ENCODE measurements around the gene ATP5PO. TPM values are rescaled to one million over a fixed set of nuclear protein-coding genes. Genes with fewer than 3 reads are reported as not detected.

ATP5PO gene
- polyA plus RNA-seq, 4 donors: 206 to 904 (median 590) TPM

GRCh38 chr21:33954395-33954794, 38.8 kb upstream of the ATP5PO start:
- no peak overlapping the region for H3K27ac ChIP-seq (ENCODE audit: low read depth in 1 of 3, low read length in 2 of 3)
- WGBS, 3 donors: 80 to 92% (median 91%) methylated on average over 2 of the region's 2 CpGs
- peaks cover 0 to 3% of the 10 kb centered on the region in 2 donors for H3K9me3 ChIP-seq (ENCODE audit: control insufficient read depth in 2 of 2, insufficient read depth in 1 of 2, low read depth in 1 of 2, low read length in 1 of 2)
- DNase-seq (no peak), FAIRE-seq (no peak)
- no peaks in the 10 kb centered on the region for H3K4me1 ChIP-seq (ENCODE audit: control insufficient read depth in 3 of 3, insufficient read depth in 2 of 3, low read depth in 1 of 3, low read length in 2 of 3)
- H3K36me3 ChIP-seq (ENCODE audit: control insufficient read depth in 3 of 3, insufficient read depth in 2 of 3, low read depth in 1 of 3, low read length in 3 of 3): no peaks in the 10 kb centered on the region
- H3K4me3 ChIP-seq (ENCODE audit: low read depth in 1 of 3, low read length in 3 of 3): no peak overlapping the region
- H3K27me3 ChIP-seq (ENCODE audit: control insufficient read depth in 3 of 3, insufficient read depth in 3 of 3, low read length in 3 of 3): no peaks in the 10 kb centered on the region

GRCh38 chr21:33951276-33952178, 35.9 kb upstream of the ATP5PO start:
- H3K36me3 ChIP-seq (ENCODE audit: control insufficient read depth in 3 of 3, insufficient read depth in 2 of 3, low read depth in 1 of 3, low read length in 3 of 3): no peaks in the 10 kb centered on the region
- FAIRE-seq (no peak), DNase-seq (no peak)
- H3K4me1 ChIP-seq (ENCODE audit: control insufficient read depth in 3 of 3, insufficient read depth in 2 of 3, low read depth in 1 of 3, low read length in 2 of 3): peaks cover 4 to 20% (median 8%) of the 10 kb centered on the region in 3 donors
- H3K4me3 ChIP-seq (ENCODE audit: low read depth in 1 of 3, low read length in 3 of 3): no peak overlapping the region
- peak overlapping the region in 2 of 3 donors; percentile 2 to 37 for H3K27ac ChIP-seq (ENCODE audit: low read depth in 1 of 3, low read length in 2 of 3)
- no peaks in the 10 kb centered on the region for H3K9me3 ChIP-seq (ENCODE audit: control insufficient read depth in 2 of 2, insufficient read depth in 1 of 2, low read depth in 1 of 2, low read length in 1 of 2)
- 81 to 89% (median 88%) methylated on average over 8 of the region's 8 CpGs for WGBS, 3 donors
- no peaks in the 10 kb centered on the region for H3K27me3 ChIP-seq (ENCODE audit: control insufficient read depth in 3 of 3, insufficient read depth in 3 of 3, low read length in 3 of 3)

GRCh38 chr21:33950431-33951079, 35.0 kb upstream of the ATP5PO start:
- FAIRE-seq: no peak
- Histone ChIP-seq H3K27ac (ENCODE audit: low read depth in 1 of 3, low read length in 2 of 3) (peak overlapping the region in 2 of 3 donors; percentile 21 to 90), H3K4me3 (ENCODE audit: low read depth in 1 of 3, low read length in 3 of 3) (no peak overlapping the region), H3K27me3 (ENCODE audit: control insufficient read depth in 3 of 3, insufficient read depth in 3 of 3, low read length in 3 of 3) (no peaks in the 10 kb centered on the region), H3K36me3 (ENCODE audit: control insufficient read depth in 3 of 3, insufficient read depth in 2 of 3, low read depth in 1 of 3, low read length in 3 of 3) (no peaks in the 10 kb centered on the region), H3K4me1 (ENCODE audit: control insufficient read depth in 3 of 3, insufficient read depth in 2 of 3, low read depth in 1 of 3, low read length in 2 of 3) (peaks cover 4 to 20% (median 8%) of the 10 kb centered on the region in 3 donors), H3K9me3 (ENCODE audit: control insufficient read depth in 2 of 2, insufficient read depth in 1 of 2, low read depth in 1 of 2, low read length in 1 of 2) (no peaks in the 10 kb centered on the region)
- DNase-seq: no peak
- WGBS, 3 donors: 84 to 93% (median 85%) methylated on average over 10 of the region's 10 CpGs

- Histone ChIP-seq H3K4me3 (ENCODE audit: low read depth in 1 of 3, low read length in 3 of 3) (no peak overlapping the region), H3K27me3 (ENCODE audit: control insufficient read depth in 3 of 3, insufficient read depth in 3 of 3, low read length in 3 of 3) (no peaks in the 10 kb centered on the region), H3K9me3 (ENCODE audit: control insufficient read depth in 2 of 2, insufficient read depth in 1 of 2, low read depth in 1 of 2, low read length in 1 of 2) (no peaks in the 10 kb centered on the region), H3K36me3 (ENCODE audit: control insufficient read depth in 3 of 3, insufficient read depth in 2 of 3, low read depth in 1 of 3, low read length in 3 of 3) (no peaks in the 10 kb centered on the region), H3K27ac (ENCODE audit: low read depth in 1 of 3, low read length in 2 of 3) (peak overlapping the region in 2 of 3 donors; percentile 45 to 90), H3K4me1 (ENCODE audit: control insufficient read depth in 3 of 3, insufficient read depth in 2 of 3, low read depth in 1 of 3, low read length in 2 of 3) (peaks cover 4 to 20% (median 8%) of the 10 kb centered on the region in 3 donors)
- WGBS, 3 donors: 75 to 88% (median 81%) methylated on average over 12 of the region's 12 CpGs
- no peak for FAIRE-seq
- DNase-seq: peak in 1 of 2 donors; percentile 32
Observed at GRCh38 chr21:33949516-33950430, 34.2 kb upstream of the ATP5PO start.

GRCh38 chr21:33948951-33949444, 33.4 kb upstream of the ATP5PO start:
- Histone ChIP-seq H3K27ac (ENCODE audit: low read depth in 1 of 3, low read length in 2 of 3) (peak overlapping the region; percentile 45 to 92 (median 90)), H3K9me3 (ENCODE audit: control insufficient read depth in 2 of 2, insufficient read depth in 1 of 2, low read depth in 1 of 2, low read length in 1 of 2) (peaks cover 0 to 1% of the 10 kb centered on the region in 2 donors), H3K36me3 (ENCODE audit: control insufficient read depth in 3 of 3, insufficient read depth in 2 of 3, low read depth in 1 of 3, low read length in 3 of 3) (no peaks in the 10 kb centered on the region), H3K4me1 (ENCODE audit: control insufficient read depth in 3 of 3, insufficient read depth in 2 of 3, low read depth in 1 of 3, low read length in 2 of 3) (peaks cover 4 to 20% (median 8%) of the 10 kb centered on the region in 3 donors), H3K27me3 (ENCODE audit: control insufficient read depth in 3 of 3, insufficient read depth in 3 of 3, low read length in 3 of 3) (no peaks in the 10 kb centered on the region), H3K4me3 (ENCODE audit: low read depth in 1 of 3, low read length in 3 of 3) (no peak overlapping the region)
- FAIRE-seq: no peak
- WGBS, 3 donors: 86 to 91% (median 86%) methylated on average over 9 of the region's 9 CpGs
- DNase-seq: no peak

- Histone ChIP-seq H3K36me3 (ENCODE audit: control insufficient read depth in 3 of 3, insufficient read depth in 2 of 3, low read depth in 1 of 3, low read length in 3 of 3) (no peaks in the 10 kb centered on the region), H3K4me3 (ENCODE audit: low read depth in 1 of 3, low read length in 3 of 3) (no peak overlapping the region), H3K27ac (ENCODE audit: low read depth in 1 of 3, low read length in 2 of 3) (peak overlapping the region; percentile 45 to 92 (median 90)), H3K9me3 (ENCODE audit: control insufficient read depth in 2 of 2, insufficient read depth in 1 of 2, low read depth in 1 of 2, low read length in 1 of 2) (peaks cover 0 to 5% of the 10 kb centered on the region in 2 donors), H3K27me3 (ENCODE audit: control insufficient read depth in 3 of 3, insufficient read depth in 3 of 3, low read length in 3 of 3) (no peaks in the 10 kb centered on the region), H3K4me1 (ENCODE audit: control insufficient read depth in 3 of 3, insufficient read depth in 2 of 3, low read depth in 1 of 3, low read length in 2 of 3) (peaks cover 4 to 20% (median 8%) of the 10 kb centered on the region in 3 donors)
- 32 to 40% (median 34%) methylated on average over 17 of the region's 17 CpGs for WGBS, 3 donors
- FAIRE-seq (no peak), DNase-seq (peak; percentile 26 to 69)
Observed at GRCh38 chr21:33948096-33948950, 32.7 kb upstream of the ATP5PO start.

GRCh38 chr21:33947451-33948095, 32.0 kb upstream of the ATP5PO start:
- Histone ChIP-seq H3K9me3 (ENCODE audit: control insufficient read depth in 2 of 2, insufficient read depth in 1 of 2, low read depth in 1 of 2, low read length in 1 of 2) (peaks cover 0 to 5% of the 10 kb centered on the region in 2 donors), H3K36me3 (ENCODE audit: control insufficient read depth in 3 of 3, insufficient read depth in 2 of 3, low read depth in 1 of 3, low read length in 3 of 3) (no peaks in the 10 kb centered on the region), H3K27ac (ENCODE audit: low read depth in 1 of 3, low read length in 2 of 3) (peak overlapping the region; percentile 45 to 92 (median 90)), H3K4me3 (ENCODE audit: low read depth in 1 of 3, low read length in 3 of 3) (peak overlapping the region in 2 of 3 donors; percentile 10 to 17), H3K4me1 (ENCODE audit: control insufficient read depth in 3 of 3, insufficient read depth in 2 of 3, low read depth in 1 of 3, low read length in 2 of 3) (peaks cover 4 to 20% (median 8%) of the 10 kb centered on the region in 3 donors), H3K27me3 (ENCODE audit: control insufficient read depth in 3 of 3, insufficient read depth in 3 of 3, low read length in 3 of 3) (no peaks in the 10 kb centered on the region)
- peak; percentile 91 to 93 for DNase-seq
- 4 to 25% (median 10%) methylated on average over 9 of the region's 9 CpGs for WGBS, 3 donors
- no peak for FAIRE-seq

Data from small intestine (tissue), 7 donors.